Panc1 (cell line): ENCODE data around the gene PTPRN.

Experiments
- CTCF ChIP-seq: fragments of 450-650 bp; IDR thresholded peaks from 2 replicates; pipeline ENCODE4 v1.5.1; 2017; ENCODE audit warnings: mild to moderate bottlenecking
- POLR2AphosphoS5 ChIP-seq: IDR thresholded peaks from 2 replicates; pipeline ENCODE4 v1.6.1; 2012; ENCODE audit warnings: mild to moderate bottlenecking, low read depth, low read length, moderate library complexity
- REST ChIP-seq, 2 experiments: IDR thresholded peaks; 2 replicates each; pipeline ENCODE4 v1.6.1; 2011 to 2012; ENCODE audit warnings: low read depth in 2 of 2, control low read depth in 1 of 2, low read length in 1 of 2, mild to moderate bottlenecking in 1 of 2, moderate library complexity in 1 of 2; ENCODE audit not compliant: insufficient read depth in 1 of 2
- TCF7L2 ChIP-seq: IDR thresholded peaks from 2 replicates; pipeline ENCODE4 v1.6.1; 2011; ENCODE audit warnings: mild to moderate bottlenecking, low read depth, low read length, inconsistent platforms

- peak; percentile 99 for TF ChIP-seq CTCF
- no peak for TF ChIP-seq POLR2AphosphoS5
- no peak for TF ChIP-seq REST (IDR thresholded peaks at IDR 0.05; ENCODE audit: insufficient read depth in 1 of 2, low read depth in 2 of 2, low read length in 1 of 2)
- no peak for TF ChIP-seq TCF7L2
Observed at GRCh38 chr2:219277703-219278654, 31.2 kb downstream of the PTPRN start.
